ENCODE data around the gene ANGPTL7. TPM values are rescaled to one million over a fixed set of nuclear protein-coding genes. Genes with fewer than 3 reads are reported as not detected.

The ANGPTL7 gene
- total RNA-seq, 4 donors from 2014 or later, result 1.3 TPM; not detected in 3

DNA sequence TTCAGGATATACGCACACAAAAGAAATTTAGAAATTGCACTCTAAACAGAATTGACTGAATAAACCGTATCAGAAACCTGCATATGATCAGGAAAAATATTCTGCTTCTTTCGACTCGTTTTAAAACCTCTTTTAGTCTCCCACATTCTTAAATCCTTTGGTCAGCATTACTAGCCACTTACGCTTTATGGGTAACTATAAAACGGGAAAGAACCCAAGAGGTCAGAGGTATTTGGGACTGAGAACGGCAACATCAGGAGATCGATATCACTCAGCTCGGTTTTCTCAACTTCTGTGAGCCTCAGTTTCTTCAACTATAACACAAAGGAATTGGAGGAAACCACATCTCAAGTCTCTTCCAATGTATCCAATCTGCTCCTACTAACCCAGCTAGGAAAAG is 36.4 kb upstream of the ANGPTL7 start:
- no peak for DNase-seq
- Histone ChIP-seq H3K4me1 (no peaks in the 10 kb centered on the region), H3K27ac (no peak overlapping the region), H3K36me3 (peaks cover 0 to 76% (median 0%) of the 10 kb centered on the region in 3 donors), H3K9me3 (no peaks in the 10 kb centered on the region), H3K27me3 (no peaks in the 10 kb centered on the region), H3K4me3 (no peak overlapping the region)
- TF ChIP-seq, protein P1, sequence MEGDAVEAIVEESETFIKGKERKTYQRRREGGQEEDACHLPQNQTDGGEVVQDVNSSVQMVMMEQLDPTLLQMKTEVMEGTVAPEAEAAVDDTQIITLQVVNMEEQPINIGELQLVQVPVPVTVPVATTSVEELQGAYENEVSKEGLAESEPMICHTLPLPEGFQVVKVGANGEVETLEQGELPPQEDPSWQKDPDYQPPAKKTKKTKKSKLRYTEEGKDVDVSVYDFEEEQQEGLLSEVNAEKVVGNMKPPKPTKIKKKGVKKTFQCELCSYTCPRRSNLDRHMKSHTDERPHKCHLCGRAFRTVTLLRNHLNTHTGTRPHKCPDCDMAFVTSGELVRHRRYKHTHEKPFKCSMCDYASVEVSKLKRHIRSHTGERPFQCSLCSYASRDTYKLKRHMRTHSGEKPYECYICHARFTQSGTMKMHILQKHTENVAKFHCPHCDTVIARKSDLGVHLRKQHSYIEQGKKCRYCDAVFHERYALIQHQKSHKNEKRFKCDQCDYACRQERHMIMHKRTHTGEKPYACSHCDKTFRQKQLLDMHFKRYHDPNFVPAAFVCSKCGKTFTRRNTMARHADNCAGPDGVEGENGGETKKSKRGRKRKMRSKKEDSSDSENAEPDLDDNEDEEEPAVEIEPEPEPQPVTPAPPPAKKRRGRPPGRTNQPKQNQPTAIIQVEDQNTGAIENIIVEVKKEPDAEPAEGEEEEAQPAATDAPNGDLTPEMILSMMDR (IDR thresholded peaks at IDR 0.05), result no peak
- no peak for TF ChIP-seq POLR2A (IDR thresholded peaks at IDR 0.05)

DNA sequence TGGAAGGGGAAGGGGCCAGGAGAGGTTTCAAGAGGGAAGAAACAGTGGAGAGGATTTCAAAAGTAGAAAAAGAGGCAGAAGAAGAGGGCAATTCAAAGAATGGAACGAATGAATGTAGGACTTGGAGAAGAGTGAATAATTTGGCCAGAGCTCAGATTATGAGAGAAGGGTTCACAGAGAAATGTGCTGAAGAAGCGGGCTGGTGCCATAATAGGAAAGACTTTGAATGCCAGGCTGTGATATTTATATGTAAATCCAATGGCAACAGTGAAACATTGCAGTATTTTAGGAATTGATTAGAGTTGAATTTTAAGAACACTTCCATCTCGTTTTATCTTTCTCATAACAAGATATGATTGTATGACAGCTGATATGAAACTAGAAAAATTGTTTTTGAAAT is 36.0 kb upstream of the ANGPTL7 start:
- TF ChIP-seq, protein P1 (IDR thresholded peaks at IDR 0.05), result no peak
- no peak for TF ChIP-seq POLR2A (IDR thresholded peaks at IDR 0.05)
- Histone ChIP-seq H3K4me1 (no peaks in the 10 kb centered on the region), H3K27me3 (no peaks in the 10 kb centered on the region), H3K9me3 (no peaks in the 10 kb centered on the region), H3K36me3 (peaks cover 0 to 72% (median 0%) of the 10 kb centered on the region in 3 donors), H3K27ac (no peak overlapping the region), H3K4me3 (no peak overlapping the region)
- no peak for DNase-seq

DNA sequence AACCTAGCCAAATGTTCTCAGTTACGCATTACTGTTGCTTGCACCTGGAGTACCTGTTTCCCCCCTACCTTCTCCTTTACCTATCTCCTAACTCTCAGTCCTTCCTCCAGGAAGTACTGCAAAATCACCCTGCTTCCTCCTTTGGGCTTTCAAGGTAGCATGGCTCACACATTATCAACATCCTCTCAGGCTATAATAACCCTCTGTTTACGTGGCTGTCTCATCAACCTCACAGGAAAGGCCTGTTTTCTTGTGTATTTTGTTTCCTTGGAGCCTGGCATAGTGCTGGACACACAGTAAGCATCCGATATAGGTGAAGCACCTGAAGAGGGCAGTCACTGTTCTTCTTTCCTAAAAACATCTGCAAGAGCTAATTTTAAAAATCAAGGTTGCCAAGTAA is 32.7 kb upstream of the ANGPTL7 start:
- peaks cover 0 to 57% (median 0%) of the 10 kb centered on the region in 3 donors for H3K36me3 ChIP-seq
- no peak for DNase-seq
- H3K27me3 ChIP-seq, result no peaks in the 10 kb centered on the region
- H3K9me3 ChIP-seq, result no peaks in the 10 kb centered on the region
- no peak overlapping the region for H3K4me3 ChIP-seq
- no peaks in the 10 kb centered on the region for H3K4me1 ChIP-seq
- TF ChIP-seq, protein P1 (IDR thresholded peaks at IDR 0.05), result no peak
- no peak for TF ChIP-seq POLR2A (IDR thresholded peaks at IDR 0.05)
- no peak overlapping the region for H3K27ac ChIP-seq

DNA sequence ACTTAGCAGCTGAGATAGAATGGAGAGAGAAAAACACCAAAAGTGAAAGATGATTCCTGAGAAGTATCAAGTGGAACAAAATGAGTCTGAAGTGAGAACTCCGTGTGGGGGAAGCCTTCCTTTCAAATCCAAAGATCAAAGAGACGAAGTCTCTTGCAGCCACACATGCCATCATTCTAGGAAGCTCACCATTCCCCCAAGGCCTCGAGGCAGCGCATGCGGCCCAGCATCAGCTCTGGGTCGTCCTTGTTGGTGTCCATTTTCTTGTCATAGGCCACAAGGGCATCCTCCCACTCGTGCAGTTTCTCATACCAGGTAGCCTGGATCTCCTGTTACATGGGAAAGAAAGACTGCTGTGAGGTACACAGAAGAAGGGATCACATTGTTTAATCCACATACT is 32.2 kb upstream of the ANGPTL7 start:
- no peak for DNase-seq
- H3K36me3 ChIP-seq, result peaks cover 0 to 55% (median 0%) of the 10 kb centered on the region in 3 donors
- TF ChIP-seq POLR2A (IDR thresholded peaks at IDR 0.05), result no peak
- TF ChIP-seq, protein P1 (IDR thresholded peaks at IDR 0.05), result no peak

DNA sequence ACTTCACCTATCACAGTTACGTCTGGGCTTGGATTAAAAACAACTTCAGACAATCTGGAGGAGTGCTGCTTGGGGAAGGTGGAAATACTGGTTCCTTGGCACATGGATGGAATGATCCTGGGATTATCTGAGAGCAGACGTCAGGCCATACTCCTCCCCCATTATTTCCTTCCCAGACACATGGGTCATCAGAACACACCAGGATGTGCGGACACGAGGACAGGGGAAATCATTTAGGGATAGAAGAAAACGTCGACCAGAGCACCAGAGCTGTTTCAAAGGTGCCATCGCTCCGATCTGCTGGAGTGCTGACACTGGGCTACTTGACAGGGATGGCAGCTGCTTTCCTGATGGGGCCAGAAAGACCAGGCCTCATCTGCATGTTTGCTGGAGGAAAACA is 31.8 kb upstream of the ANGPTL7 start:
- H3K4me3 ChIP-seq, result no peak overlapping the region
- no peaks in the 10 kb centered on the region for H3K27me3 ChIP-seq
- no peaks in the 10 kb centered on the region for H3K9me3 ChIP-seq
- no peak for TF ChIP-seq POLR2A (IDR thresholded peaks at IDR 0.05)
- TF ChIP-seq, protein P1 (IDR thresholded peaks at IDR 0.05), result no peak
- H3K4me1 ChIP-seq, result no peaks in the 10 kb centered on the region
- no peak overlapping the region for H3K27ac ChIP-seq
- H3K36me3 ChIP-seq, result peaks cover 0 to 51% (median 0%) of the 10 kb centered on the region in 3 donors
- no peak for DNase-seq

More for the DNA sequence above, 32.2 kb upstream of the ANGPTL7 start:
- Histone ChIP-seq H3K27ac (no peak overlapping the region), H3K9me3 (no peaks in the 10 kb centered on the region), H3K4me1 (no peaks in the 10 kb centered on the region), H3K4me3 (no peak overlapping the region), H3K27me3 (no peaks in the 10 kb centered on the region)

DNA sequence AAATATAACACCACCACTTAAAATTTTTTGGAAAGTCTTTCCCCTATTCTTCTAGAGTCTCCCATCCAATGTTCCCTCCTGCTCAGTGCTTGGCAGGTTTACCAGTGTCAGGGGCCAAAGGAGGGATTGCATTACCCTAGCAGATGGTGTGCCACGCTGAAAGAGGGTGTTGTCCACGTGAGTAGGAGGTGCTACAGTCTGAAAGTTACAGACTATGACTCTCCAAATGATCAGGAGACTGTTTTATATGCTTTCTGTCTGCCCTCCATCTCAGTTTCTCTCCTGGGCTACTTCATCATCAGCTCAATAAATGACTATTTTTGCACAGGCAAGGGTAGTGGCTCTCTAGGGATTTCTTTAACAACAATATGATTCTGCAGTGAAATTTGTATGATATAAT is 31.3 kb upstream of the ANGPTL7 start:
- DNase-seq, result no peak
- no peaks in the 10 kb centered on the region for H3K4me1 ChIP-seq
- H3K27ac ChIP-seq, result no peak overlapping the region
- no peak overlapping the region for H3K4me3 ChIP-seq
- no peaks in the 10 kb centered on the region for H3K27me3 ChIP-seq
- peaks cover 0 to 46% (median 0%) of the 10 kb centered on the region in 3 donors for H3K36me3 ChIP-seq
- no peaks in the 10 kb centered on the region for H3K9me3 ChIP-seq
- TF ChIP-seq POLR2A (IDR thresholded peaks at IDR 0.05), result no peak
- TF ChIP-seq, protein P1 (IDR thresholded peaks at IDR 0.05), result no peak

Measured in Peyer's patch (tissue), 4 donors.